Inflammatory macrophage treated with lipopolysaccharide for 4 hours (primary cell): ENCODE results near the gene CEP295NL.
"Not testable (repeated sequence)": the region's sequence is repeated elsewhere in the genome, so short reads cannot be mapped to it uniquely, and the experiment has no call there.

ENCODE experiments used
- DNase-seq: peaks from one replicate; pipeline ENCODE4 v3.0.0-alpha.2; 2020

The CEP295NL gene

DNA sequence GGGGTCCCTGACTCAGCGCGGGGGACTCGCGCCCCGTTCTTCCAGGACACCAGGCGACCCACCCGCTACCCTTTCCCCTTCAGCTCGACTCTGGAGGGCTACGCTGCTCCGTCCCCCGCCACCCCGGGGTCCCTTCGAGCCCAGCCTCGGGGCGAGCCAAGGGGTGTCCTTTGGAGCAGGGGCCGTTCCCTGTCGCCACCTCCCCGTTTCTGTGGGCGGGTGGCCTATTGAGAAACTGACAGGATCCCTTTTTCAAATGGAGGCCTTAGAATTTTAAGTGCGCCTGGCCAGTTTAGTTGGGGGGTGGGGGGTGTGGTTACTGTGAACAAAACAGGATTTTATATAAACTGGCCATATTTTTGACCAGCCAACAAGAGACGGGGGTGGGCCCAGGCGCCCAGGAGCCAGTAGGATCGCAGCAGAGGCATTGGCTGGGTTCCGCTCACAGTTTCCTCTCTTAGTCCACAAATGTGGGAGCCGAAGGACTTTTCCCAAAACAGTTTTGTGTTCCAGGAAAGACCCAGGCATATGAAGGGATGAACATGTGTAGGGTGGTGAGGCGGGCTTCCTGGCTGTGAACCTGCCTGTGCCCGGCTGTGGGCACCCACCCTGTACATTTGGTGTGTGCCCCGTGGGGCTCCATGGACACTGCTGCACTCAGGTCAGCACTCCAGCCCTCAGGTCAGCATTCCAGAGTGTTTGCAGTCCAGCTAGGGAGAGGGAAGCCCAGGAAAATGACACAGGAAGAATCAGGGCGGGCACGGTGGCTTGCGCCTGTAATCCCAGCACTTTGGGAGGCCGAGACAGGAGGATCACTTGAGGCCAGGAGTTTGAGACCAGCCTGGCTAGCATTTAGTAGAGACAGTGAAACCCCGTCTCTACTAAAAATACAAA, 22.9 kb upstream of the CEP295NL start:
- DNase-seq, result peak; percentile 86

DNA sequence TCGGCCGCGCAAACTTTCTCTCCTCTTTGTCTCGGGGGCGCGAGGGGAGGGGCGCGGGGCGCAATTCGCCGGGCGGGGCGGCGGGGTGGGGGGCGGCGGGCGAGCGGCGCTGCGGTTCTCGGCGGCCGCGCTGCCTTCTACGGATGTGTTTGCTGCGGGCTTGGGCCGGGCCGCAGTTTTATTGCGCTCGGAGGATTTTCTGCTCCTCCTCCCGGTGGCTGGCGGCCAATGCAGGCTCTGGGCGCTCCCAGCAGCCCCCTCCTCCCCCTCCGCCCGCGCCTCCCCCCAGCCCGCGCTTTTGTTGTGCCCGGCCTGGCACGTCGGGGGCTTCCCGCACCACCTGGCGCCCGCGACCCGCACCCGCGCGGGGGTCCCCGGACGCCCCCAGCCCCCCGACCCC, 22.2 kb upstream of the CEP295NL start, which contains the start of gene TIMP2:
Gene TIMP2 (minus strand): TSS at position 154 of the 400 bp plus-strand sequence. CDS start 299 bp downstream, outside the sequence.
- DNase-seq, result peak; percentile 82

DNA sequence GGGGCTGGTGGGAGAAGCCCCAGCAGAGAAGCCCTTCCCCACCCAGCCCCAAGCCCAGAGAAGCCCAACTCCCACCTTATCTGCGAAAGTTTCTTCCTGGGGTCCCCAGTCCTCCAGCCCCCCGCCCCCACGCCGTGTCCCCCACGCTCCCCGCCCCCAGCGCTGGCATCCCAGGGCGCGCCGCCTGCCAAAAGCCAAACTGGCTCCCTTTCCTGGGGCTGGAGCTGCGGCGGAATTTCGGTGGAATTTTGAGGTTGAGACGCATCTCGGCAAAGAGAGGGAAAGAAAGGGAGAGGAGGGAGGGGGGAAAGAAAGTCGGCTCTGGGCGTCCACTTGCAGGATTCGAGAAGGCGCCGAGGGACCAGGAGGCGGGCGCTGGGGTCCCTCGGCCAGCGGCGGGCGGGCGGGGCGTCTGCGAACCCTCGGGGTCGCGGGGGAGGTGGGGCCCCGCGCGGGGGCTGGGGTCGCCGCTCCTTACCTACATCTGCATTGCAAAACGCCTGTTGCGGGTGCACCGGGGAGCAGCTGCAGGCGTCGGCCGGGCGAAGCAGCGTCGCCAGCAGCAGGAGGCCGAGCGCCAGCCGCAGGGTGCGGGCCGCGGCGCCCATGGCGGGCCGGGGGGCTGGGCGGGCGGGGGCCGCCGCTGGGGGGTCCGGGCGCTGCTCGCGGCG, 21.6 kb upstream of the CEP295NL start:
- DNase-seq, result no peak

- peak; percentile 76 for DNase-seq
These were observed 20.9 kb upstream of the CEP295NL start for GRCh38 chr17:78923660-78924453.

GRCh38 chr17:78922816-78923498, 20.0 kb upstream of the CEP295NL start:
- DNase-seq, result peak; percentile 66

- no peak for DNase-seq
These were observed 18.5 kb upstream of the CEP295NL start for GRCh38 chr17:78921437-78921971.

- DNase-seq, result no peak
These were observed 17.5 kb upstream of the CEP295NL start for GRCh38 chr17:78920528-78920927.

DNA sequence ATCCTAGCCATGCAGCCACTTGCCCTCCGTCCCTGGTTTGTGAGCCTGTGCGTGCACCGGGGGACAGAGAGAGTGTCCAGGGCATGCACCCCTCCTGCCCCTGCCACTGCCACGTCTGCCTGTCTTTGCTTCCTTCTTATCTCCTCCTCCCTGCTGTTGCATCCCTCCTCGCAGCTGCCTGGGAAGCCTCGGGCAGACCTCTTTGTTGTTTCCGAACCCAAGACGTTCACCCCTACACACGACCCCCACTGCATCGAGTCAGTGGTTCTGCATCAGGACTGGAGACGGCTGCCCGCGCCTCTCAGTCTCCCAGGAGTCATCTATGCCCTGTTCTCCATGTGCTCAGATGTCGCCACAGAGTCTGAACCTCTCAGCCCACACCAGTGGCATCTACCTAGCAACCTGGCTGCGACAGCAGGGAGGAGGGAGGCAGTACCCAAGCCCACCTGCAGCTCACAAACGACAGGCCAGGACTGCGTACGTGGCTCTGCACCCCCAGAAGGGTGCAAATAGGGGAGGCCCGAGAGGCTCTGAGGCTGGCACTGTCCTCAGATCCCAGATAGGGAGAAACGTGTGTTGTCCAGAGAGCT, 17.0 kb upstream of the CEP295NL start:
- no peak for DNase-seq

GRCh38 chr17:78918979-78919378, 16.0 kb upstream of the CEP295NL start:
- no peak for DNase-seq

DNA sequence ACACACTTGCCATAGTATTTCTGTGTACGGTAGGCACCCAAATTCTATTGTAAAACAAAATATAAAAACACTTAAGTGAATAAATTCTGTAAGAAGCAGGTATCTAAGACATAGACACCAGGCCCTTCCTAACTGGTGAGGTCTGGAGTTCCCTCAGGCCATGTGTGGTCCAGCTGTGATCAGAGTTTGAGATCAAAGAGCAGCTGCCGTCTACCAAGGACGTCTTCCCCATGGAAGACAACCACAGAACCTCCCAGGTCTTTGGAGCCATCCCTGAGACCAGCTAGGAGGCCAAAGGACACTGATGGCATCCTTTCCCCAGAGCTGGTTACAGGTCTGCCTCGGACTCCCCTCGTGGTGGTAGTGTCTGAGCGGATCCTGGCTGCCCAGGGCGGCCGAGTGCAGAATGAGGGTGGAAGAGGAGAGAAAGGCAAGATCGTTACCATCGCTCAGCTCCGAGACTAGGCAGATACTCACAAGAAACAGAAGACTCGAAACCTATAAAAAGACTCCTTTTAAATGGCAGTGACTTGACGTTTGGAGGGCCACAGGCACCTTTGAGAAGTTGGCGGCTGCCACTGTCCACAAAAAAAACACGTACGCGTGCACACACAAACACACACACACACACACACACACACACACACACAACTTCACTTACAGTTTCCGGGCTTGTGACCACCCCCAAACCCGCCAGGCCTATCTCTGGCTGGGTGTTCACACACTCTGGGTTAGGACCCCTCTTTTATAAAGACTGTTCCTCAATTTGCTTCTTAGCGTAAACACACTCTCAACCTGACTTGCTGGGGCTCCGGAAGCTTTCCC, 14.7 kb upstream of the CEP295NL start:
- no peak for DNase-seq

DNA sequence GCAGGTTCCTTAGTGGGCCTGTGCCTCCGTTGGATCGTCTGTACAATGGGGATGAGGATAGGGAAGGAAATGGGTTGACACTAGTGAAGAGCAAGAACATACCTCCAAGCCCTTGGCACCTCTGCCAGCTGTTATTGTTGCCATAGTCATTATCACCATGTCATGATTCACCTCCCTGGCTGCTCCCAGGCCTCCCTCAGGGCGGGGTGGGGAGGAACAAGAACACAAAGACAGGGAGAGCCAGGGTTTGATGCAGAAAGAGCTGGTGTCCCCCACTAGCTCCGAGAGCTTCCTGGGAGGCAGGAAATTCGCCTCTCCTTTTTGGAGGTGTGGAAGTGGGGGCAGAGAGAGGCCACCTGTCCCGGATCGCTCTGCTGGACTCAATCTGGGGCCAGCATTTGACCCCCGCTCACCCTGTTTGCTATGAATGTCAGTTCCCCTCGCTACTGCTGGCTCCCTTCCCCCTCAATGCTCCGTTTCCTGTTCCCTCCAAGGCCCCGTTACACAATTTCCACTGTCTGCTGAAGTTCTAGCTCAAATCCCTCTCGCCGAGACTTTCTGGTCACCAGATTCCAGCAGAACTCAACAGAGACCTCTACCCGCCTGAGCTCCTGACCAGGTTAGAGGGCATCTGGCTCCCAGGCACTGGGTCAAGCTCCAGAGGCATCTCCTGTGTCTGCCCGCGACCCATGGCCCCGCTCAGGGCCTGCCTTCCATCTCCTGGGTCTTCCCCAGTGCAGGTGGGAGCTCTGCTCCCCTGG, 13.1 kb upstream of the CEP295NL start:
- peak; percentile 87 for DNase-seq

DNA sequence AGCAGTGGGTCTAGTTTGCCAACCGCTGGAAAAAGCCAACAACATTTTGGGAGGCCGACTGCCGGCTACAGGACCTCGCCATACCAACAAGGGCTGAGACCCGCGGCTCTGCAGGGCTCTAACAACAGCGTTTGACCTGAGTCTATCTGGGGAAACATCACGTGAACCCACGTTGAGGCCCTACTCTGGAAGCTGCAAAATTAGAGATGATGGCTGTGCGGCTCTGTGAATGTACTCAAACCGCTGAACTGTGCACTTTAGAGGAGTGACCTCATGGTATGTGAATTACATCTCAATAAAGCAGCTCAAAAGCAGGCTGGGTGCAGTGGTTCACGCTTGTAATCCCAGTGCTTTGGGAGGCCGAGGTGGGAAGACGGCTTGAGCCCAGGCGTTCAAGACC, 10.1 kb upstream of the CEP295NL start:
- DNase-seq, result no peak

DNA sequence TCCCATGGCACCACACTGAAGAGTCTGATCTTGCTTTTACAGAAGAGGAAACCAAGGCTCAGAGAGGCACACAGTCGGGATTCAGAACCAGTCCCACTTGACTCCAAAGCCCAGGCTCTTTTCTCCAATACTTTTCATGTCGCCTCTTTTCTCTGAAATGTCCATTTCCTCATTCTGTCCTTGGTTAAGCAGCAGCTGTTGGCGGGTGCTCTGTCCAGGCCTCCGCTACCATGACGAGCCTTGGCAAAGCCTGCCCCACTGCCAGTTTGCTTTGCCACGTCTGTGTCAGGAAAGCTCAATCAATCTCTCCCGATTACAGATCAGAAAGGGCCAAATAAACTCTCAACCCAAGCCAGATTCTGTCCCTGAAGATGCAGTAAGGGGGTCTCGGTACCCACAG, 9.1 kb upstream of the CEP295NL start:
- peak; percentile 54 for DNase-seq

- not testable (repeated sequence) for DNase-seq
These were observed 8.5 kb upstream of the CEP295NL start for GRCh38 chr17:78911543-78911942.

GRCh38 chr17:78910497-78911284, 7.7 kb upstream of the CEP295NL start:
- peak; percentile 94 for DNase-seq

DNA sequence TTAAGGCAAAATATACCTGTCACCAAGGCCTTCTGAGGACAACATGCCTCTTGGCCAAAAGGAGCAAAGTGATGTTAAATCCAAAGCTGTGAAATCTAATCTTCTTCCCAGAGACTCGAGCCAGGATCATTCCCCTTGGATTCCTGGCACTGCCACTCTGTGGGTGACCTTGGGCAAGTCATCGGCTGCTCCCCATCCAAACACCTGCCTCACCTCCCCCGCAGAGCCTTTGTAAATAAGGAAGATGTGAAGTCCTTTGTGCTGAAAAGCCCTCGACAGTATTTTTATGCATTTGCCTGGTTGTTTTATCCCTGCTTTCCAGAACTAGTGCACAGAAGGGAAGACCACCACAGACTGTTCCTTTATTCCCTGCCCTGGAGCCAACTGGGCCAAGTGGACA, 5.4 kb upstream of the CEP295NL start:
- DNase-seq, result no peak

- DNase-seq, result no peak
These were observed 2.5 kb upstream of the CEP295NL start for GRCh38 chr17:78905541-78905940.

DNA sequence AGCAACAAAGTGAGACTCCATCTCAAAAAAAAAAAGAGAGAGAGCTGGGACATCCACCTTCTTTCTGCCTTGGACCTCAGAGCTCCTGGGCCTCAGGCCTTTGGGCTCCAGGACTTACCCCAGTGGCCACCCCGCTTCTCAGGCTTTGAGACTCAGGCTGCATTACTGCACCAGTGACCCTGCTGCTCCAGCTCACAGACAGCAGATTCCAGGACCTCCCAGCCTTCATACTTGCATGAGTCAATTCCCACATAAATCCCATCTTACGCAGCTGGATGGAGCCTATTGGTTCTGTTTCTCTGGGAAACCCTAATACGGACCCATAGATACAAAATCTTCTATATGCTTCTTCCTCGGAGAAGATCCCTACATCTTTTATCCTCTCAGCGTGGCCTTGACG, 2.1 kb upstream of the CEP295NL start:
- DNase-seq, result no peak

DNA sequence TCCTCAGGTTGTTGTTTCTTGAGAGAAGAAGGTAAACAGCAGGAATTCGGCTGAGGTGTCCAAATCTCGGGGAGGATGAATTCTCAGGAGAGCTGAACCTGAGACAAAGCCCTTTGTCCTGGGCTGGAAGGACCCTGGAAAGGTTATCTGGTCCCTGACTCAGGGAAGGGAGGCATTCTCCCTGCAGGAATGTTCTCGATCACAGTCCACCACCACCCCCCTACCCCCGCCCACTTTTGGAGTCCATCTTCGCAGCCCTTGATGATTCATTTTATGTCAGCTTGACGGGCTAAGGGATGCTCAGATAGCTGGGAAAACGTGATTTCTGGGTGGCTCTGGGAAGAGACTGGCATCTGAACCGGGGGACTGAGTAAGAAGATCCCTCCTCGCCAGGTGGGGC, 1.4 kb upstream of the CEP295NL start:
- DNase-seq, result no peak
